IPS-15b (cell line): Measurements from ENCODE around the gene USP32.
"Not testable (repeated sequence)": the region's sequence is repeated elsewhere in the genome, so short reads cannot be mapped to it uniquely, and the experiment has no call there.

ENCODE experiments used
- H3K27me3 ChIP-seq: one replicate; pipeline ENCODE4 v1.6.1; 2013; ENCODE audit warnings: low read length; ENCODE audit not compliant: control insufficient read depth, insufficient read depth
- H3K36me3 ChIP-seq: one replicate; pipeline ENCODE4 v1.6.1; 2013; ENCODE audit warnings: low read length; ENCODE audit not compliant: control insufficient read depth, insufficient read depth
- H3K4me1 ChIP-seq: one replicate; pipeline ENCODE4 v1.6.1; 2013; ENCODE audit warnings: mild to moderate bottlenecking, low read length; ENCODE audit not compliant: control insufficient read depth, insufficient read depth
- H3K4me3 ChIP-seq: one replicate; pipeline ENCODE4 v1.5.1; 2013; ENCODE audit warnings: low read depth, low read length
- H3K9ac ChIP-seq: one replicate; pipeline ENCODE4 v1.6.1; 2013; ENCODE audit warnings: low read depth, mild to moderate bottlenecking, low read length
- H3K9me3 ChIP-seq: one replicate; pipeline ENCODE4 v1.6.1; 2013; ENCODE audit warnings: mild to moderate bottlenecking, low read length; ENCODE audit not compliant: control insufficient read depth, insufficient read depth

The USP32 gene

DNA sequence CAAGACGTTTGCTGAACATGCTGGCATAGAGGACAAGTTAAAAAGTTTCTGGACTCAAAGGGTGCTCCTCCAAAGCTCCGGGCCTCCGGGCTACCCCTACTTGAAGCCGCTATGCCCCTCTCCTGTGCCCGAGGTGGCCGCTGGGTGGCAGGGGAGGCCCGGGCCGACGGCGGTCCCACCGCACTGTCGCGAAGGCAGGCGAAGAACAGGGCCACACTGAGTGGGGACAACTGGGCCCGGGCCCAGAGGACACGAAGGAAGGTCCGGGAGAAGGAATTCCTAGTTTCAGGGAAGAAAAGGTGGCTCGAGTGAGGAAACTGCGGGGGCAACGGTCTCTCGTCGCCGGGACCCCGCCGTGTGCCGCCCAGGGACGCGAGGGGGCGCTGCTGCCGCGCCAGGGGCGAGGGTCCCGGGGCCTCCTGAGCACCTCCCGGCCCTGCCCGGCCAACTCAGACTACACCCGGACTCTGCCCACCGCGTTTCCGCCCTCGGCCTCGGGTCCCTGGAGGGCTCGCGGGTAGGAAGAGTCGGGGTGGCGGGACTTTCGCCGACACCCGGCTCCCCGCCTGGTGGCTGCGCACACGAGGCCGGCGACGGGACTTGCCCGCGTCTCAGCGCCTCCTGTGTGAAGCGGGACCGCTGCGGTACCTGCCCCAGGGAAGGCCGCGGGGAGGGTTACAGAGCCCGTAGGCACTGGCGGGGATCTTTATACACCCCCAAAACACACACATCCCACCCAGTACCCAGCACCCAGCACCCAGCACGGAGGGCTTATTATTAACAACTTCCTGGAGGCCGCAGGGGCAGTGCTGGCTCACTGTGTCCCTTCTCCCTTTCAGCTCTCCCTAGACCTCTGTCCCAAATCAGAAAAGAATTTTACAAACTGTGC lies 29.6 kb upstream of the USP32 start:
- peaks cover 9% of the 10 kb centered on the region for H3K27me3 ChIP-seq
- peak overlapping the region; percentile 73 for H3K9ac ChIP-seq
- H3K36me3 ChIP-seq: no peaks in the 10 kb centered on the region
- H3K4me3 ChIP-seq: peak overlapping the region; percentile 51
- peaks cover 2% of the 10 kb centered on the region for H3K4me1 ChIP-seq
- H3K9me3 ChIP-seq: no peaks in the 10 kb centered on the region

DNA sequence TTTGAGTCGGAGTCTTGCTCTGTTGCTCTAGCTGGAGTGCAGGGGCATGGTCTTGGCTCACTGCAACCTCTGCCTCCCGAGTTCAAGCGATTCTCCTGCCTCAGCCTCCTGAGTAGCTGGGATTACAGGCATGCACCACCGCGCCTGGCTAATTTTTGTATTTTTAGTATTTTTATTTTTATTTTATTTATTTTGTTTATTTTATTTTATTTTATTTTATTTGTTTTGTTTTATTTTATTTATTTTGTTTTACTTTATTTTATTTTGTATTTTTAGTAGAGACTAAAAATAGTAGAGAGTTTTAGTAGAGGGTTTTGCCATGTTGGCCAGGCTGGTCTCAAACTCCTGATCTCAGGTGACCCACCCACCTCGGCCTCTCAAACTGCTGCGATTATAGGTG lies 27.9 kb upstream of the USP32 start:
- not testable (repeated sequence) for H3K36me3 ChIP-seq, H3K4me1 ChIP-seq, H3K9ac ChIP-seq, H3K9me3 ChIP-seq, H3K4me3 ChIP-seq, H3K27me3 ChIP-seq

DNA sequence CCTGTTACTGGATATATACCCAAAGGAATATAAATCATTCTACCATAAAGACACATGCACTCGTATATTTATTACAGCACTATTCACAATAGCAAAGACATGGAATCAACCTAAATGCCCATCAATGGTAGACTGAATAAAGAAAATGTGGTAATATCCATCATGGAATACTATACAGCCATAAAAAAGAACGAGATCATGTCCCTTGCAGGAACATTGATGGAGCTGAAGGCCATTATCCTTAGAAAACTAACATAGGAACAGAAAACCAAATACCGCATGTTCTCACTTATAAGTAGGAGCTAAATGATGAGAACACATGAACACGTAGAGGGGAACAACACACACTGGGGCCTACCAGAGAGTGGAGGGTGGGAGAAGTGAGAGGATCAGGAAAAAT lies 27.1 kb upstream of the USP32 start:
- not testable (repeated sequence) for H3K4me3 ChIP-seq, H3K36me3 ChIP-seq, H3K9ac ChIP-seq, H3K27me3 ChIP-seq, H3K9me3 ChIP-seq, H3K4me1 ChIP-seq

DNA sequence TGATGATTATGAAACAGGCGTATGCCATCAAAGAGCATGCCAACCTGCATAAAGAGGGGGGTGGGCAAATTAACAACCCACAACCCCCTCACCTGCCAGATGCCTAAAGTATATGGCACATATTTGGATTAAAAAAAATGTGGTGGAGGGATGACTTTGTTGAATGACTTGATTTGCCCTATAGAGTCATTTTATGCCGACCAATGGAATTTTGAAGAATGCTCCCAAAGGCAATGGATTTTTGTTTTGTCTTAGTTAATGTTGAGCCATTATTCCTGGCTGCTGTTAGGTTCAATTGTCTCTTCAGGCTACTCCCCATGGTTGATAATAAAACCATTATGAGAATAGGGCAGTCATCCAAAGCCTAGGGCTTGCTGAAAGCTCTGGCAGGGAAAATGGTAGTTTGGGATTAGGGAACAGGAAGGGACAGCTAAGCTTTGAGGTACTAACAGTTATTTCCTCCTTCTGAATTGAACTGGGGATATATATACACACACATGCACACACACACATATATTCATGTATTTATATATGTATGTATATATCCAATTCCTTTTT lies 24.5 kb upstream of the USP32 start:
- no peaks in the 10 kb centered on the region for H3K27me3 ChIP-seq
- H3K4me3 ChIP-seq: no peak overlapping the region

DNA sequence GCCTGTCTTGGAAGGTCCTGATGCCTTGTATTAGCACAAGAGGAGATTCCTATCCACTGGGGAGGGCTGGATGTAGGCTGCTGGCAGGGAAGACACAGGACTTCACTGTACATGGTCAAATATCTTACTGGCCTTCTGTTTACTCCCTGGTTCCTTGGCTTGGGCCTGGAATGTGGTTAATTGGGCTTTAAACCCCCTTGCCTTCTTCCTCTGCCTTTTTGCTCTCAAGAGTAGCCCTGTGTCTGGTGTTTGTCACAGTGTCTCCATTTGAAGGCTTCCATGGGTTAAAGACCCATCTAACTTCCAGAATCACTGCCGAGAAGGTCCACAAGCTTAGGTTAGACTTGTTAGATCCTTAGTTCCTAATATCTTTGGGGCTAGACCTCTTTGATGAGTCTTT lies 23.2 kb upstream of the USP32 start:
- Histone ChIP-seq H3K4me1 (no peaks in the 10 kb centered on the region), H3K9me3 (no peaks in the 10 kb centered on the region), H3K36me3 (no peaks in the 10 kb centered on the region), H3K4me3 (no peak overlapping the region), H3K9ac (no peak overlapping the region), H3K27me3 (no peaks in the 10 kb centered on the region)

More for the DNA sequence above, 24.5 kb upstream of the USP32 start:
- no peak overlapping the region for H3K9ac ChIP-seq
- no peaks in the 10 kb centered on the region for H3K9me3 ChIP-seq
- H3K36me3 ChIP-seq: no peaks in the 10 kb centered on the region
- H3K4me1 ChIP-seq: no peaks in the 10 kb centered on the region

DNA sequence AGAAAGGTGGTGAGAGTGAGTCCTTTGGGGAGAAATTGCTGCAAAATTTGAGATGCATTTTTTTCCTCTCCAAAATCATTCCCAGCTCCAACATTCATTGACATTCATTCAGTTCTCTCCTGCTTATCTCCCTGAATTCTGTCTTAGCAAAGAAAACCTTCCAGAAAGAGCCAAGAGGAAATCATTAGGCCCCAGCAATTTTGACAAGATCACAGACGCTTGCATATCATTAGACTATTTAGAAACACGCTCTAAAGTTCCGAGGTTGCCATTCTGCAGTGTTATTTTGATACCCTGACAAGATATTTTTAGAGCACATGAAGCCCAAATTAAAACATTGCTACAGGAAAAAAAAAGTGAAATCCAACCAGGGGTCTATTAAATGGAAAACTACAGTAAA lies 20.8 kb upstream of the USP32 start:
- Histone ChIP-seq H3K9me3 (no peaks in the 10 kb centered on the region), H3K4me3 (no peak overlapping the region), H3K27me3 (no peaks in the 10 kb centered on the region), H3K9ac (no peak overlapping the region), H3K36me3 (no peaks in the 10 kb centered on the region), H3K4me1 (no peaks in the 10 kb centered on the region)

DNA sequence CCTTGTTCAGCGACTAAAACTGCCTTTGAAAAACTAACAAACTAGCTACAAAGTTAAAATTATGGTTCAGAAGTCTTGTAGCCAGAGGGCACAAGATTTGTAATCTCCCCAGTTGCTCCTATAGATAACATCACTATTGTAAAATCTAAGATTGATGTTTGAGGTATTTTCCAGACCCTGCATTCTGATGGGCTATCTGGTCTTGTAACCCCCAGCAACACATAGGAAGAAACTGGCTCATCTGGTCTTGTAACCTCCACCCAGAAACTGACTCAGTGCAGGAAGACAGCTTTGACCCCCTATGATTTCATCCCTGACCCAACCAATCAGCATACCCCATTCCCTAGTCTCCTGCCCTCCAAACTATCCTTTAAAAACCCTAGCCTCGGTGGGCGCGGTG lies 18.1 kb upstream of the USP32 start:
- H3K9ac ChIP-seq: no peak overlapping the region

DNA sequence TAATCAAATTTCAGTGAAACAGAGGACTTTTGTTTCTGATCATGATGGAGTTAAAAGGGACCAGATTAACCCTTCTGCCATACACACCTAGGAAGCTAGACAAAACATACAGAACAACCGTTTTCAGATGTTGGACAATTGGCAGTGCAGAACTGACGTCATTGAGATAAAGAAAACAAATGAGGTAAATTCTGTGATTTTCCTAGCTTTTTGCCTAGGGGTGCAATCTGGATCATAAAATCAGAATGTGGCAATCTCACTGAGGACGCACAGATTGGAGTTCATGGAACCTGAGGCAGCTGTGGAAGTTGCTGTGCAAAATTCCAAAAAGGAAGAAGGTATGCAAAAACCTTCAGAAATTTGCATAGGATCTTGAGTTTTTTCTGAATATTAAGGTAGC lies 15.0 kb upstream of the USP32 start:
- no peak overlapping the region for H3K9ac ChIP-seq
- no peaks in the 10 kb centered on the region for H3K27me3 ChIP-seq
- no peak overlapping the region for H3K4me3 ChIP-seq
- H3K4me1 ChIP-seq: no peaks in the 10 kb centered on the region
- no peaks in the 10 kb centered on the region for H3K9me3 ChIP-seq
- H3K36me3 ChIP-seq: no peaks in the 10 kb centered on the region

More for the DNA sequence above, 18.1 kb upstream of the USP32 start:
- no peaks in the 10 kb centered on the region for H3K36me3 ChIP-seq
- no peaks in the 10 kb centered on the region for H3K9me3 ChIP-seq
- no peaks in the 10 kb centered on the region for H3K27me3 ChIP-seq
- no peak overlapping the region for H3K4me3 ChIP-seq
- H3K4me1 ChIP-seq: no peaks in the 10 kb centered on the region

DNA sequence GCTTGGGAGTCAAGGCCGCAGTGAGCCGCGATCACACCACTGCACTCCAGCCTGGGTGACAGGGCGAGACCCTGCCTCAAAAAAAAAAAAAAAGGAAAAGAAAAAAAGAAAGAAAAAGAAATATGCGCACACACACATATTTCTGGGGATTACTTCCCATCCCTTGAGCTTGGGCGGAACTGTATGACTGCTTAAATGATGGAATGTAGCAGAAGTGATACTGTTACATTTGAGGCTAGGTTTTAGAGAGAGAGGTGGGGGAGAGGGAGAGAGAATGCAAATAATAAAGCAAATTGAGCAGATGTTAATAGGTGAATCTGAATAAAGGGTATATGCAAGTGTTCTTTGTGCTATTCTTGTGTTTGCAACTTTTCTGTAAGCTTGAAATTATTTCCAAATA lies 12.0 kb upstream of the USP32 start:
- Histone ChIP-seq H3K9ac (no peak overlapping the region), H3K4me3 (no peak overlapping the region), H3K27me3 (no peaks in the 10 kb centered on the region), H3K36me3 (no peaks in the 10 kb centered on the region), H3K4me1 (no peaks in the 10 kb centered on the region), H3K9me3 (no peaks in the 10 kb centered on the region)

DNA sequence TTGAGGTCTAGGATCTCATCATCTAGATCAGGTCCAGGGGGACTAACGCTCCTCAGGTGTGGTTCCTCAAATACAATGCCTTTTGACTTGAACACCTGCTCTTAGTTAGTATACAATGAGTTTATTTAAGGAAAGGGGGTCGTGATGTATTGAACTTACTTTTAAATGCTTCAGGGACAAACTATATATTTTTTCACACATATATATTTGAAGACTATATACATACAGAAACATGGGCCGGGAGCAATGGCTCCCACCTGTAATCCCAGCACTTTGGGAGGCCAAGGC lies 11.5 kb upstream of the USP32 start:
- no peak overlapping the region for H3K4me3 ChIP-seq
- H3K36me3 ChIP-seq: no peaks in the 10 kb centered on the region
- no peaks in the 10 kb centered on the region for H3K9me3 ChIP-seq
- no peaks in the 10 kb centered on the region for H3K27me3 ChIP-seq
- no peak overlapping the region for H3K9ac ChIP-seq
- H3K4me1 ChIP-seq: no peaks in the 10 kb centered on the region

DNA sequence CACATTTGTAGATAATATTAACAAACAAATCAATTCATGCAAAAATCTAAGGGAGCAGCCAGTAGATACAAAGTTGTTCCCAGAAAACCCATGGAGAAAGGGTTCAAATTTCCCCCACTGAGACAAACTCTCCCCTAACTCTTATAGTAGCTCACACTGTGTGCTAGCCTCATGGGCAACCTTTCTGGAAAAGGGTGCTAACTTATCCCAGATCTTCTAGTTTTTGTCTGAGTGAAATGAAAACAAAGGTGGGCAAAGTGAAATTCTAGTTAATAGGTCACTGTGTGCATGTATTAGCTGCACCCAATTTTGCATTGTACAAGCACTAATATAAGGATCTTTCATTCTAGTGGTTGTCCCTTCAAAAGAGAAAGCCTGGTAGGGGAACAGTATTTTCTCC lies 9.9 kb upstream of the USP32 start:
- H3K4me3 ChIP-seq: no peak overlapping the region
- no peaks in the 10 kb centered on the region for H3K27me3 ChIP-seq
- H3K9ac ChIP-seq: no peak overlapping the region
- H3K4me1 ChIP-seq: no peaks in the 10 kb centered on the region
- no peaks in the 10 kb centered on the region for H3K36me3 ChIP-seq
- H3K9me3 ChIP-seq: no peaks in the 10 kb centered on the region

DNA sequence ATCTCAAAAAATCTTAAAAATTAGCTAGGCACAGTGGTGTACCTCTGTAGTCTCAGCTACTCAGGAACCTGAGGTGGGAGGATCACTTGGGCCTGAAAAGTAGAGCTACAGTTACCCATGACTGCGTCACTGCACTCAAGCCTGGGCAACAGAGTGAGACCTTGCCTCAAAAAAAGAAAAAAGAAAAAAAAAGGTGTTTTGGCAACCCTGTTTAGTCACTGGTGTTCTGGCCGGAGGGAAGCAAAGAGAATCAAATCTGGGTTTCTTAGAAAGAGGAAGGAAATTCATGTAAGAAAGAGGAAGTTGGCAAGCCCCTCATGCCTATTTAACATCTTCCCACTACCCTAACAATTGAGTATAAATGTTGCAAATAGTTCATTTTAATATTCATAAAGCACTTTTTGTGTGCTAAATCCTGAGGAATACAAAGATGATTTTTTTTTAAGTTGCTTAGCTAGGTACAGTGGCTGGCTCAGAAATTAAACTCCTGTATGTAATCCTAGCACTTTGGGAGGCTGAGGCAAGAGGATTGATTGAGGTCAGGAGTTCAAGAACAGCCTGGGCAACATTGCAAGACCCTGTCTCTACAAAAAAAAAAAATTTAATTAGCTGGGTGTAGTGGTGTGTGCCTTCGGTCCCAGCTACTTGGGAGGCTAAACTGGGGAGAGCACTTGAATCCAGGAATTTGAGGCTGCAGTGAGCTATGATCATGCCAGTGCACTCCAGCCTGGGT lies 6.5 kb upstream of the USP32 start:
- Histone ChIP-seq H3K27me3 (no peaks in the 10 kb centered on the region), H3K9ac (no peak overlapping the region), H3K4me3 (no peak overlapping the region), H3K9me3 (no peaks in the 10 kb centered on the region), H3K4me1 (no peaks in the 10 kb centered on the region), H3K36me3 (no peaks in the 10 kb centered on the region)
